GM19193 (cell line): ENCODE measurements around the gene TMEM145.

Experiments
- POLR2A ChIP-seq: IDR thresholded peaks from 4 replicates; pipeline ENCODE4 v1.6.1; 2011; ENCODE audit not compliant: insufficient read depth, insufficient read length; ENCODE audit errors: extremely low read depth

Gene TMEM145

DNA sequence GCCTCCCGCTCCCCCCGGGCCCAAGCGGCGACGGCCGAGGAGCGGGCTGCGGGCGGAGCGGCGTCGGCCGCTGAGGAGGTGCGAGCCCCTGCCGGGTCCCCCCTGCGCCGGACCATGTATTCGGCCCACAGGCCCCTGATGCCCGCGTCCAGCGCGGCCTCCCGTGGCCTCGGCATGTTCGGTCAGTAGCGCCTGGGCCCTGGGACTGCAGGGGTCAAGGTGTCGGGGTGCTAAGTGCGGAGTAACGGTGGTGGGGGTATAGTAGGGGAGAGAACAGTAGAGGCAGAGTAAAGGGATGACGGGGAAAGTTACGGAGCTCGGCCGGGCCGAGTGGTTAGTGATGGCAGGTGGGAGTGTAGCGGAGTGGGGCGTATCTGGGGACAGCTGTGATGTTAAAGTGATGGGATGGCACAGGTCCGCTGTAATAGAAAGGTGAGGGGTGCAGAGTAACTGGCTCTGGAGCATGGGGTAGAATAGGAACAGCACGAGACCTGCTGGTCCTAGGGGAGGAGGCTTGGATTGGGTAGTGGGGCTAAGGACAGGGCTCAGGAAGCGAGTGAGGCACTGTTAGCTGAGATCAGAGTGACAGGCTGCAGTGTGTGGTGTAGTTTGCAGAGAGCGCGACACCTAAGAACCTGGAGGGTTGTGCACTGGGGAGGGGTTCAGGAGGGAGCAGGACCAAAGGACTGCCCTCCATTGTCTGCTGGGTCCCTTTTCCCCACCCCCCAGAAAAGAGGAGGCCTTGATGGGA lies 28.3 kb upstream of the TMEM145 start:
- TF ChIP-seq POLR2A = peak; percentile 14

DNA sequence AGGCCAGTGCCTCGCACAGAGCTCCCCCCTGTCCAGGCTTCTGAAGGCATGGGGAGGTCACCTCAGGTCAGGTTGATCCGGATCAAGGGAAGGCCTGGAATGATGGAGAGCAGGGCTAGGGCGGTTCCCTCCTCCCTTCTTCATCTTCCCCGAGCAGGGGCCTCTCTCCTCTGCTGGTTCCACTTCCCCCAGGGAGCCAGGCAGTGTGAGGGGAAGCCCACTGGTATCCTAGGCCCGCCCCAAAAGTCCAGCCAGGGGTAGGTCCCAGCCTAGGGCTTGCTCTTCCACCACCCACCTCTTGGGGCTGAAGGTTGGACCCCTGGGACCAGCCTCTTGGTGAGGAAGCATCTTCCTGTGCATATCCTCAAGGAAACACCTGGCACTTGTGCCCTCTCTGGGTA lies 27.6 kb upstream of the TMEM145 start:
- TF ChIP-seq POLR2A = no peak

DNA sequence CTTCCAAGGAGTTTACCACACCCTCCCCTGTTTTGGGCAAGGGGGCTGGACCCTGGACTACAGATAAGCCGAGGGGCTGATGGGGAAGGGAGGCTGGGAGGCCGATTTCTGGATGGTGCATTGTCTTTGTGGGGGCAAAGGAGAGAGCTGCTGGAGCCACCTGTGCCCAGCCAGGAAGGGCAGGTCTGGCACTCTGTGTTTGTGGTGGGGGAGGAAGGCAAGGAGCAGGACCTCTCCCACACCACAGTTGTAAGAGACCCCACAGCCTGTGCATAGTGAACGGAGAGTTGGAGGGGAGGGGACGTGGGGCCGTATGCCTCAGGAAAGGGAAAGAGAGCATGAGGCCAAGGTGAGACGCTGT lies 27.1 kb upstream of the TMEM145 start:
- no peak for TF ChIP-seq POLR2A

DNA sequence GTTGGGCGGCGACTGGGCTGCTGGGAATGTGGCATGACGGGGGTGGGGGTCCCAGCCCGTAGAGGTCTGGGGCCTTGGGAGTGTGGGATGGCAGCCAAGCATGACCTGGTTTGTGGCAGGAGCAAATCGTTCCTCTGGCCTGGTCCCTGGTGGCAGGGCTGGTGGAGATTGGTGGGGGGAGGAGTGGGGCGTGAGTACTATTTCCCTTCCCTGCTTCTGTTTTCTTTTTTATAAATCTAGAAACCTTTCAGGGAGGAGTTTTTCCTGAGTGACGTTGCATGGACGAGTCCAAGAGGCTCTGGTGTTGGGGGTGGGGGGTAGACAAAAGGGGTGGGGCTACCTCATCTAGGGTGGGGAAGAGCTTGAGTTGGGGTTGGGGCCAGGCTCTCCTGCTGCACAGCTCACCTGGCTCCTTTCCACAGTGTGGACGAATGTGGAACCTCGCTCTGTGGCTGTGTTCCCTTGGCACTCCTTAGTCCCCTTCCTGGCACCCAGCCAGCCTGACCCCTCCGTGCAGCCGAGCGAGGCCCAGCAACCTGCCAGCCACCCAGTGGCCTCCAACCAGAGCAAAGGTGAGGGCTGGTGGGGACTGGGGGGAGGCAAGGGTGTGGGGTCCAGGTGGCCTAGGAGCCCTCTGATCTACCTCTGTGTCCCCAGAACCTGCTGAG lies 26.6 kb upstream of the TMEM145 start:
- TF ChIP-seq POLR2A = no peak

DNA sequence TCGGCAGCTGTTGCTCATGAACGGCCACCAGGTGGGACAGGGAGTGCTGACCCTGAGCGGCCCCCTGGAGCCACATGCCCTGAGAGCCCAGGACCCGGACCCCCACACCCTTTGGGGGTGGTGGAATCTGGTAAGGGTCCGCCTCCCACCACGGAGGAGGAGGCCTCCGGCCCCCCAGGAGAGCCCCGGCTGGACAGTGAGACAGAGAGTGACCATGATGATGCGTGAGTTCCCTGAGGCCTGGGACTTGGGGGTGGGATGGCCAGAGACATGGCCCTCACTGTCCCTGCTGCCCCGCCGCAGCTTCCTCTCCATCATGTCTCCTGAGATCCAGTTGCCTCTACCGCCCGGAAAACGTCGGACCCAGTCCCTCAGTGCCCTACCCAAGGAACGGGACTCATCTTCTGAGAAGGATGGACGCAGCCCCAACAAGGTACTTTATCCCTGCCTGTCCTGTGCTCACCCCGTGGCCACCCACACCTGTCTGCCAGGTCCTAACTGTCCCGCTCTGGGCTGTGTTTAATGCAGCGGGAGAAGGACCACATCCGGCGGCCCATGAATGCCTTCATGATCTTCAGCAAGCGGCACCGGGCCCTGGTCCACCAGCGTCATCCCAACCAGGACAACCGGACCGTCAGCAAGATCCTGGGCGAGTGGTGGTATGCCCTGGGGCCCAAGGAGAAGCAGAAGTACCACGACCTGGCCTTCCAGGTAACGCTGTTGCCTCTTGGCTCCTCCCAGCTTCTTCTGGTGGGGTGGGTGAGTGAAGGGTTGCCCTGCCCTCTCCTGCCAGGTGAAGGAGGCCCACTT lies 25.9 kb upstream of the TMEM145 start:
- no peak for TF ChIP-seq POLR2A

DNA sequence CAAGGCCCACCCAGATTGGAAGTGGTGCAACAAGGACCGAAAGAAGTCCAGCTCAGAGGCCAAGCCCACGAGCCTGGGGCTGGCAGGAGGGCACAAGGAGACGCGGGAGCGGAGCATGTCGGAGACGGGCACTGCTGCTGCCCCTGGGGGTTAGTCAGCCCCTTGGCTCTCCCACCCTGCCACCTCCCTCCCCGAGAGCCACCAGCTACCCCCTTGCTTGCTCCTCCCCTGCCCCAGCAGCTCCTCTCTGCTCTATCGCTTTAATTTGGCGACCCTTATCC lies 25.3 kb upstream of the TMEM145 start:
- TF ChIP-seq POLR2A = no peak

DNA sequence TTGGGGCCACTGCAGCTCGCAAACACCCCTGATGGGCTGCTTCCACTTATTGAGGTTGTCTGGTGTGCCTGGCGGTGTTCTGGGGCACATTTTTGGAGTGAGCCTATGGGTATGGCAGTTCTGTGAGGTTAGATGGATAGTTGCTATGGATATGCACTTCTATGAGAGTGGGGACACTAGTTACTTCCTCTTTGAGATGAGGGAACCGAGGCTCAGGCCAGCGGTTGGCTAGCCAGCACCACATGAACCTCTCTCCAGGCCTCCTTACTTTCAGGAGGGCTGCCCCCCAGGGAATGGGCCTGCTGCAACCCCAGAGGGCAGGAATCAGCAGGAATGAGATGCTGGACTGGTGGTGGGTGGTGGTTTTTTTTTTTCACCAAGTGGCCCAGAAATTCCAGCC lies 24.7 kb upstream of the TMEM145 start:
- TF ChIP-seq POLR2A = no peak

DNA sequence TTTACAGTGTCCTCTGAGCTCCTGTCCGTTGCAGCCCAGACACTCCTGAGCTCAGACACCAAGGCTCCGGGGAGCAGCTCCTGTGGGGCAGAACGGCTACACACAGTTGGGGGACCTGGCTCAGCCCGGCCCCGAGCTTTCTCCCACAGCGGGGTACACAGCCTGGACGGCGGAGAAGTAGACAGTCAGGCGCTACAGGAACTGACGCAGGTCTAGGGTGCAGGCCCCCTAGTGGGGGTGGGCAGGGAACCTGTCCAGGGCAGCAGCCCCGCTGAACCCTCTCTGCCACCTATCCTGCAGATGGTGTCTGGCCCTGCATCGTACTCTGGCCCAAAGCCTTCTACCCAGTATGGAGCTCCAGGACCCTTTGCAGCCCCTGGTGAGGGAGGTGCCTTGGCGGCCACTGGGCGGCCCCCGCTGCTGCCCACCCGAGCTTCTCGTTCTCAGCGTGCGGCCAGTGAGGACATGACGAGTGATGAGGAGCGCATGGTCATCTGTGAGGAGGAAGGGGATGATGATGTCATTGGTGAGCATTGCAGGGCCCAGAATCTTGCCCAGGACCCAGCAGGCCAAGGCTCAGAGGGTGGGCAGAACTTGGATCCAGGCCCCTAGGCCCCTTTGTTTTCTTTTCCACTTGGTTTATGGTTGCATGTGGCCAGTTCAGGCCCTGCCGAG lies 24.1 kb upstream of the TMEM145 start:
- no peak for TF ChIP-seq POLR2A

DNA sequence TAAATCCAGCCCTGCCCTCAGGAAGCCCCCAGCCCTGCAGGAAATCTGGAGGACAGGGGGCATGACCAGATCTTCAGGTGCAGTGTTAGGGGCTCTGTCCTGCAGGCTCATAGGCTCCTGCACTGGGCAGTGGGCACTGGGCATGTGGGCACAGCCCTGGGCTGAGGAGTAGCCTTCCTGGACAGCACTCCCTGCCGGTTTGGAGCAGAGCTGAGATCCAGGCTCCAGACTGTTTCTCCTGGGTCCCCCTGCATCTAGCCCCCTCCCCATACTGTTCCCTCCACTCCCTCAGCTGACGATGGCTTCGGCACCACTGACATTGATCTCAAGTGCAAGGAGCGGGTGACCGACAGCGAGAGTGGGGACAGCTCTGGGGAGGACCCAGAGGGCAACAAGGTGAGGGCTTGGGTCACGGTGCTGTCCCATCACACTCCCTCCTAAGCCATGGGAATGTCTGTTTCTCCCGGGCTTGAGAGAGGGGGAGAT lies 23.5 kb upstream of the TMEM145 start:
- no peak for TF ChIP-seq POLR2A

DNA sequence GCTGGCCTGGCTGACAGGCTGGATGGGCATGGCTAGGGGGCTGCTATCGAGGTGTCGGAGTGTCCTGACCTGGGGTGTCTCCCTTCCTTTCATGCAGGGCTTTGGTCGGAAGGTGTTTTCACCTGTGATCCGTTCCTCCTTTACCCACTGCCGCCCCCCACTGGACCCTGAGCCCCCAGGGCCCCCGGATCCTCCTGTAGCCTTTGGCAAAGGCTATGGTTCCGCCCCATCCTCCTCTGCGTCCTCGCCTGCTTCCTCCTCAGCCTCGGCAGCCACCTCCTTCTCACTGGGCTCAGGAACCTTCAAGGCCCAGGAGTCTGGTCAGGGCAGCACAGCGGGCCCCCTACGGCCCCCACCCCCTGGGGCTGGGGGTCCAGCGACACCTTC lies 23.0 kb upstream of the TMEM145 start:
- TF ChIP-seq POLR2A = no peak

DNA sequence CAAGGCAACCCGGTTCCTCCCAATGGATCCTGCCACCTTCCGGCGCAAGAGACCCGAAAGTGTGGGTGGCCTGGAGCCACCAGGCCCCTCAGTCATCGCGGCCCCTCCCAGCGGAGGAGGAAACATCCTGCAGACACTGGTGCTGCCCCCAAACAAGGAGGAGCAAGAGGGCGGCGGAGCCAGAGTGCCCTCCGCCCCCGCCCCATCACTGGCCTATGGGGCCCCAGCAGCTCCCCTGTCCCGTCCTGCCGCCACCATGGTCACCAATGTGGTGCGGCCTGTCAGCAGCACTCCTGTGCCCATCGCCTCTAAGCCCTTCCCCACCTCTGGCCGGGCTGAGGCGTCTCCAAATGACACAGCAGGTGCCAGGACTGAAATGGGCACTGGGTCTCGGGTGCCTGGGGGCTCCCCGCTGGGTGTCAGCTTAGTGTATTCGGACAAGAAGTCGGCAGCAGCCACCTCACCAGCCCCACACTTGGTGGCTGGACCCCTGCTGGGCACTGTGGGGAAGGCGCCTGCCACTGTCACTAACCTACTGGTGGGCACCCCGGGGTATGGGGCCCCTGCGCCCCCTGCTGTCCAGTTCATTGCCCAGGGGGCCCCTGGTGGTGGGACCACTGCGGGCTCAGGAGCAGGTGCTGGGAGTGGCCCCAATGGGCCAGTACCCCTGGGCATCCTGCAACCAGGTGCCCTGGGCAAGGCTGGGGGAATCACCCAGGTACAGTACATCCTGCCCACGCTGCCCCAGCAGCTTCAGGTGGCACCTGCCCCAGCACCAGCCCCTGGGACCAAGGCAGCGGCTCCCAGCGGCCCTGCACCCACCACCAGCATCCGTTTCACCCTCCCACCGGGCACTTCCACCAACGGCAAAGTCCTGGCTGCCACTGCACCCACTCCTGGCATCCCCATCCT lies 22.3 kb upstream of the TMEM145 start:
- no peak for TF ChIP-seq POLR2A

DNA sequence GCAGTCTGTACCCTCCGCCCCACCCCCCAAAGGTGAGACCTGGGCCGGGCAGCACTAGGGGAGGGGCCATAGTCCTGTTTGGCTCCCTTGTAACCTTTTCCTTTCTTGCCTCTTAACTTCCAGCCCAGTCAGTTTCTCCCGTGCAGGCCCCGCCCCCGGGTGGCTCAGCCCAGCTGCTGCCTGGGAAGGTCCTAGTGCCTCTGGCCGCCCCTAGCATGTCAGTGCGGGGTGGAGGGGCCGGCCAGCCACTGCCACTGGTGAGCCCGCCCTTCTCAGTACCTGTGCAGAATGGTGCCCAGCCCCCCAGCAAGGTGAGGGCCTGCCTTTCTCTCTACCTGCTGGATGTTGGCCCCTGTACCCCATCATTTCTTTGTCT lies 21.7 kb upstream of the TMEM145 start:
- TF ChIP-seq POLR2A = no peak

DNA sequence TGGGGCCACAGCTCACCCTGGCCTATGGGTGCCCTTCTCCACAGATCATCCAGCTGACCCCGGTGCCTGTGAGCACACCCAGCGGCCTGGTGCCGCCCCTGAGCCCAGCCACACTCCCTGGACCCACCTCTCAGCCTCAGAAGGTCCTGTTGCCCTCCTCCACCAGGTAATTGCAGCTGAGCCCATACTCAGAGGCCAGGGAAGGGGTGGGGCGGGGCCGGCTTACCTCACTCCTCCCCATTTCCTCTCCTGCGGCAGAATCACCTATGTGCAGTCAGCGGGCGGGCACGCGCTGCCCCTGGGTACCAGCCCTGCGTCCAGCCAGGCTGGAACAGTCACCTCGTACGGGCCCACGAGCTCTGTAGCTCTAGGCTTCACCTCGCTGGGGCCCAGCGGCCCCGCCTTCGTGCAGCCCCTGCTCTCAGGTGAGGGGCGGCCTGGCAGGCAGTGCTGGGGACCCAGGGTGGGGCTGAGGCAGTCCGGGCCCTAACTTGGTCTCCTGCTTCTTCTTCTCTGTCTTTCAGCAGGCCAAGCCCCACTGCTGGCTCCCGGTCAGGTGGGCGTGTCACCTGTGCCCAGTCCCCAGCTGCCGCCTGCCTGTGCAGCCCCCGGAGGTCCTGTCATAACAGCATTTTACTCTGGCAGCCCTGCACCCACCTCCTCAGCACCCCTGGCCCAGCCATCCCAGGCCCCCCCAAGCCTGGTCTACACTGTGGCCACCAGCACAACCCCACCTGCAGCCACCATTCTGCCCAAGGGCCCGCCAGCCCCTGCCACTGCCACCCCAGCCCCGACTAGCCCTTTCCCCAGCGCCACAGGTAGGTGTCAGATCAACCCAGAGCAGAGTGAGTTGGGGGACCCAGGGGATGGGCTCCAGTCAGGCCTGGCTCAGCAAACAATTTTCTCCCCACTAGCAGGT lies 20.8 kb upstream of the TMEM145 start:
- TF ChIP-seq POLR2A = no peak
